Measurements from ENCODE around the gene LRRTM4. TPM values are rescaled to one million over a fixed set of nuclear protein-coding genes. Genes with fewer than 3 reads are reported as not detected.

LRRTM4 gene
- not detected in 5 replicates for total RNA-seq (2022; extraction: Qiagen RNA extraction)

DNA sequence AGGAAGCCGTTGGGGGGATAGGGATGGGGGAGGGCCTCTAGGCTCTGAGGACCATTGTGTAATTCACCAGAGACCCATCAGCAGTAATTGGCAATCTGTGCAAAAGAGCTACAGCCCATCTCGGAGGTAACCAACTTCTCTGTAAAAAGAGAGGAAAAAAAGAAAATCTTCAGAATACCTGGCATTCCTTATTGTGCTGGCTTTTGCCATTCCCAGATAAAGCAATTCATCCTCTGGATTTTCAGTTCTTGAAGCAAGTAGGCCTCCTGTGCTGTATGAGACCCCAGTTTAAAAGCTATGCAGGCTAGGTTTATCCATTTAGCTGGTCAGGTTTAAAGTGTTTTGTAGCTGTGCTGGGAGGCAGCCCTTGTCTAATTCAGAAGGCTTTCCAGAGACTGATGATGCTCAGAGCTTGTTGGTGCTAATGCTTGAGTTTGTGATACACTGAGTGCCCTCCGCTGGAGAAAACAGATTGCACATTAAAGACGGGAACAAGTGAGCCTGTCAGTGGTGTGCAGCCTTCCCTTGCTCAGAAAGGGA, at the start of gene LRRTM4:
Gene LRRTM4, minus strand, starts transcription at position 446 of the 540 bp plus-strand sequence.

Data from A549 treated with dexamethasone at 1 μM for 4 hours (cell line).